HEK293 (cell line): ENCODE measurements around the gene TTC34.

Experiments
- ZBTB10 ChIP-seq: fragments of 450-650 bp; formaldehyde crosslinking; IDR thresholded peaks from 2 replicates; pipeline ENCODE4 v1.5.1; 2016; ENCODE audit warnings: missing biosample characterization, missing genetic modification characterization
- ZNF544 ChIP-seq: fragments of 450-650 bp; formaldehyde crosslinking; IDR thresholded peaks from 2 replicates; pipeline ENCODE4 v1.5.0; 2017; ENCODE audit warnings: missing biosample characterization, missing genetic modification characterization
- TF ChIP-seq, protein P1 (sequence below): fragments of 450-650 bp; formaldehyde crosslinking; IDR thresholded peaks from 2 replicates; pipeline ENCODE4 v1.5.1; 2016; ENCODE audit warnings: missing biosample characterization, missing genetic modification characterization

DNA sequence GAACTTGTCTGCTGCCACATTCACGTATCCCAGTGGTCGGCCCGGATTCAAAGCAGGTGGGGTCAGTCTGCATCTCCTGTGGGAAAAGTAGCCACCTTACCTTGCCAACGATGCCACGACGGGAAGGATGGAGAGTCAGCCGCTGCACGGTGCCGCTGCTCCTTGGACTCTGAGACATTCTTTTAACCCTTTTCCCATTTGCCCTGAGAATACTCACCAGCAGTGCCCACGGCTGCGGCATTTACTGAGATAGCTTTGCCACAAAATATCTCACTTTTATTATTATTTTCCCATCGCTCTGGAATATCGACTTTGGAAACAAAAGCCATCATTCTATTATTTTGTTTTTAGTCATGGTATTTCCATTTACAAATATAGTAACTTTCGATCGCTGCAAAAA, 15.3 kb upstream of the TTC34 start:
- TF ChIP-seq, protein P1, sequence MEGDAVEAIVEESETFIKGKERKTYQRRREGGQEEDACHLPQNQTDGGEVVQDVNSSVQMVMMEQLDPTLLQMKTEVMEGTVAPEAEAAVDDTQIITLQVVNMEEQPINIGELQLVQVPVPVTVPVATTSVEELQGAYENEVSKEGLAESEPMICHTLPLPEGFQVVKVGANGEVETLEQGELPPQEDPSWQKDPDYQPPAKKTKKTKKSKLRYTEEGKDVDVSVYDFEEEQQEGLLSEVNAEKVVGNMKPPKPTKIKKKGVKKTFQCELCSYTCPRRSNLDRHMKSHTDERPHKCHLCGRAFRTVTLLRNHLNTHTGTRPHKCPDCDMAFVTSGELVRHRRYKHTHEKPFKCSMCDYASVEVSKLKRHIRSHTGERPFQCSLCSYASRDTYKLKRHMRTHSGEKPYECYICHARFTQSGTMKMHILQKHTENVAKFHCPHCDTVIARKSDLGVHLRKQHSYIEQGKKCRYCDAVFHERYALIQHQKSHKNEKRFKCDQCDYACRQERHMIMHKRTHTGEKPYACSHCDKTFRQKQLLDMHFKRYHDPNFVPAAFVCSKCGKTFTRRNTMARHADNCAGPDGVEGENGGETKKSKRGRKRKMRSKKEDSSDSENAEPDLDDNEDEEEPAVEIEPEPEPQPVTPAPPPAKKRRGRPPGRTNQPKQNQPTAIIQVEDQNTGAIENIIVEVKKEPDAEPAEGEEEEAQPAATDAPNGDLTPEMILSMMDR: no peak
- no peak for TF ChIP-seq ZNF544 (tag by site-specific recombination)
- TF ChIP-seq ZBTB10 (tag by site-specific recombination): no peak
